Natural killer cell treated with Interleukin-12 subunit alpha and Interleukin-12 subunit beta and Interleukin-15 and Interleukin-18, amount 100 ng/mL, for 72 hours (primary cell): ENCODE measurements around the gene FGF3. TPM values are rescaled to one million over a fixed set of nuclear protein-coding genes. Genes with fewer than 3 reads are reported as not detected.

Source experiments
- ATAC-seq, 2 donors: fragments of 150-1000 bp; cut with Tn5 transposase in 1 of 2; sonication (Bioruptor Pico), chemical (Tn5 transposase) in 1 of 2; 2 replicates each; pipeline ENCODE4 v1.10.0; 2021
- DNase-seq: peaks from one replicate; pipeline ENCODE4 v3.0.0; 2022; ENCODE audit warnings: low spot score
- H3K27ac Mint-ChIP-seq, 2 donors: 1 replicate in 1 of 2; 2 replicates in 1 of 2; pipeline ENCODE4 v1.8.0; 2022; ENCODE audit warnings: mixed read lengths in 2 of 2, mild to moderate bottlenecking in 1 of 2, moderate library complexity in 1 of 2
- H3K27me3 Mint-ChIP-seq, 2 donors: 1 replicate in 1 of 2; 2 replicates in 1 of 2; pipeline ENCODE4 v1.8.0; 2022; ENCODE audit warnings: mixed read lengths in 2 of 2
- H3K36me3 Mint-ChIP-seq: one replicate; pipeline ENCODE4 v1.8.0; 2022; ENCODE audit warnings: mixed read lengths
- H3K4me1 Mint-ChIP-seq, 2 donors: 1 replicate in 1 of 2; 2 replicates in 1 of 2; pipeline ENCODE4 v1.8.0; 2022; ENCODE audit warnings: low read depth in 2 of 2, mixed read lengths in 2 of 2, mild to moderate bottlenecking in 1 of 2
- H3K4me3 Mint-ChIP-seq: one replicate; pipeline ENCODE4 v1.8.0; 2022; ENCODE audit warnings: mixed read lengths
- H3K9me3 Mint-ChIP-seq: 2 replicates; pipeline ENCODE4 v1.8.0; 2022; ENCODE audit warnings: mixed read lengths
- total RNA-seq, 2 donors: library from RNA; stranded (reverse); gene quantifications; one replicate each; pipeline ENCODE4 v1.2.3, GENCODE V29; 2022

Gene FGF3
- not detected for total RNA-seq

DNA sequence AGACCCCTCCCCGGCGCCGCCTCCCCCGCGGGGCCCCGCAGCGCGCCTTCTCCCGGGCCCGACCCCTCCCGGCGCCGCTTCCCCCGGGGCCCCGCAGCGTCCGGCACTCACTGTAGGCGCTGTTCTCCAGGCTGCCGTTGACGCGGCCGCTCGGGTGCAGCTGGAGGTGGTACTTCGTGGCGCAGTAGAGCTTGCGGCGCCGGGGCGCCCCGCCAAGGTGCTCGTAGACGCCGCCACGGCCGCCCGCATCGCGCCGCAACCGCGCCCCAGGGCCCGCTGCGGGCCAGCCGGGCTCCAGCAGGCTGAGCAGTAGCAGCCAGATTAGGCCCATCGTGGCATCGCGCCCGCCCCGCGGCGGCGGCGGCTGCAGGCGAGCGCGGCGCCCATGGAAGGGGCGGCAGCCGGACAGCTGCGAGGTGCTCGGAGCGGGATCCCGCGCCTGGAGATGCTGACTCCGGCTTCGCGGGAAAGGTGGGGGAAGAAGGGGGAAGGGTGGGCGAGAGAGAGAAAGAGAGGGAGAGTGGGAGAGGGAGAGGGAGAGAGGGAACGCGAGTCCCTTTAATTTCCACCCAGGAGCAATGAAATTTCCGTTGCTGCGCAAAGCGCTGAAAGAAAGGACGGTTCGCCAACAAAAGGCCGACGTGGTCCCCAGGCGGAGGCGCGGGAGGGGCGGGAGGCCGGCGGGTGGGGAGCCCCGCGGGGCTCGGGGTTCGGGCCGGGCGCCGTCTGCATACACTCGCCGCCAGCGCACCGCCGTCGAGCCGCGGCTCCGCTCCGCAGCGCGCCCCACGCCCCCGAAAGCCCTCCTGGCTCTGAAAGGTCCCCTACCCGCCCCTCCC lies at the start of gene FGF3:
Gene FGF3, minus strand, starts transcription at position 814 of the 839 bp plus-strand sequence. Its CDS starts 483 bp downstream, at position 331.
- no peak for ATAC-seq
- Mint-ChIP-seq H3K36me3 (no peaks in the 10 kb centered on the region), H3K27ac (no peak within 1 kb of the TSS), H3K27me3 (peaks cover 23 to 31% of the 10 kb centered on the region in 2 donors), H3K4me3 (no peak within 1 kb of the TSS), H3K9me3 (no peaks in the 10 kb centered on the region), H3K4me1 (peaks cover 0 to 4% of the 10 kb centered on the region in 2 donors)
- DNase-seq: no peak

DNA sequence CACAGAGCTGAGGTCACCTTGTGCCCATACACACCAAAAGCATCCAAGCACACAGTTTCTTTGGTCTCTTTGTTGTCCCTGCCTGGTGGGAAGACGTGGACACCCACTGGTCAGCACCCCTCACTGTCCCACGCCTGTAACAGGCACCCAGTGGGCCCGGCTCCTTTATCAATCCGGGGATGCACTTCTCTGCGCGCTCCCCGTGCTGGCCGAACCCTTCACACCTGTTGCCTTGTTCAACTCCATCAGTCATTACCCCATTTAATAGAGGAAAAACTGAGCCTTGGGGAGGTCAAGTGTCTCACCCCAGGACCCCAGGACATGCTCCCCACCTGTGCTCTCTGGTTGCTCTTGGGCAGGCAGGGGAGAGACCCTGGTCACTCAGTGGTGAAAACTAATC lies 49.7 kb upstream of the FGF3 start:
- DNase-seq: no peak
- Mint-ChIP-seq H3K27ac (no peak overlapping the region), H3K27me3 (peaks cover 7 to 21% of the 10 kb centered on the region in 2 donors), H3K4me1 (peaks cover 0 to 3% of the 10 kb centered on the region in 2 donors), H3K9me3 (no peaks in the 10 kb centered on the region), H3K4me3 (no peak overlapping the region), H3K36me3 (no peaks in the 10 kb centered on the region)
- no peak for ATAC-seq

DNA sequence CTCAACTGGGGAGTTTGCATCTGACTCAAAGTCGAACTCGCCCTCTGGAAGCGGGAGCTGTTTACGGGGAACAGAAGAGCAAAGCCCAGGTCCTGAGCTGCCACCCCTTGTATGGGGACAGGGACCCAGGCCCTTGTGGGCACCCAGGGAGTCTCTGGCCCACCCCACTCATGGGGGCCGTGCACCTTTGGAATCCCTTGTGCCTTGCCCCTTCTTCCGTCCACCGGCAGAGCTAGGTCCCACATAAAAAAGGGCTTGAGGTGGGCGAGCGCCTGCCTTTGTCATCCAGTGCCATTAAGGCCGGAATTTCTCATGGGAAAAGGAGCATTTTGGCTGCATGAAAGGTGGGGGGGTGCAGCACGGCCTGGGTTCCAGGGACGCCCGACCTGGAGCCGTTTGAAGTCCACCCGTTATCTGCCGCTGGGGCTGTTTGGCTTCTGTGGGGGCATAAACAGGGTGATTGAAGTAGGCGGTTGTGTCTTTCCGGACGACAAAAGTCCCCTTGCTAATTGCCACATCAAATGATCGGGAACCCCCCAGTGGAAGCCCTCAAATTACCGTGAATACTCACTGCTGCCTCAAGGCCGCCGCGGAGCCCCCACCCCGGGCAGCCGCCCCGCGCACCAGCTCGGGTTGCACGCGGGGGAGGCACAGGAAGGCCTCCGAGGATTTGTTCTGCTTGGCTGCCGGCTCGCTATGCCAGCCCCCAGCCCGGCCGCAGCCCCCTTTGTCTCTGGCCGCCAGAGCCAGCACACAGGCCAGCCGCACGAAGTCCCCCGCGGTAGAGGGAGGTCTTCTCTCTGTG lies 49.0 kb upstream of the FGF3 start:
- ATAC-seq: no peak
- Mint-ChIP-seq H3K4me1 (peaks cover 0 to 3% of the 10 kb centered on the region in 2 donors), H3K4me3 (no peak overlapping the region), H3K27ac (no peak overlapping the region), H3K27me3 (peaks cover 7 to 23% of the 10 kb centered on the region in 2 donors), H3K9me3 (no peaks in the 10 kb centered on the region), H3K36me3 (no peaks in the 10 kb centered on the region)
- no peak for DNase-seq

DNA sequence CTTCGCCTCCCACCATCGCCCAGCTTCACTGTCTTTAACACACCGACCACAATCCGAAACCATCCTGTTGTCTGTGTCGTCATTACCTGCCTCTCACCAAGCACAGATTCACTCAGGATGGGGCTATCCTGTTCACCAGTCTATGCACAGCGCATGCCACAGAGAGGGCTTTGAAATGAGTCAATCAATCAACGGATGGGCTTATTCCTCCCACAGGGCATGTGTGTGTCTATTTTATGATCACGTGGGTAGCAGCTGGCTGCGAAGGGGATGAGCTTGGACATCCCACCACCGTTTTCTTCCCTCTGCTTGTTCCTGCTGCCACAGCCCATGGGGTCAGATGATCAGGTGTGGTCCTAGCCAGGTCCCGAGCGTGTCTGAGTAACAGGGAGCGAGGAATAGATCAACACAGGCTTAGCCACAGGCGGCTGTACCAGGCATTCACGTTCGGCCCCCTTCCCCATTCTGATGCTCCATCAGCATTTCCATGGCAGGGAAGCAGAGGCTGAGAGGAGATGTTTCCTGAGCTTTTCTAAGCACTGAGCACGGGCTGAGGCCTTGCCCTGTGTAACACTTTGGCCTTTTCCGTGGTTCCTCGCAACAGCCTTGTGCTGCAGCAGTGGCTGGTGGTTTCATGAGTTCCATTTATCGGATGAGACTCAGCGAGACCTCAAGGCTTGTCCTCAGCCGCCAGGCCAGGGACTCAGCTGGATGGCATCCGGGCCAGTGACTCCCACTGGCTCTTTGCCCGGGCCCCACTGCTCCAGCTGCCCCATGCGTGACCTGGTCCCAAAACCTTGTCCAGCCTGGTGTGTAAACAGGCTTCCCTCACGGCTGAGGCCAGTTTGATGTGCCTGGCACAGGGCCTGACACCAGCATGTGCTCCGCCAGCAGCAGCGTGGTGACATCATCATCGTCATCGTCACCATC lies 48.1 kb upstream of the FGF3 start:
- Mint-ChIP-seq H3K27me3 (peaks cover 7 to 23% of the 10 kb centered on the region in 2 donors), H3K9me3 (no peaks in the 10 kb centered on the region), H3K27ac (no peak overlapping the region), H3K4me1 (no peaks in the 10 kb centered on the region), H3K4me3 (no peak overlapping the region), H3K36me3 (no peaks in the 10 kb centered on the region)
- ATAC-seq (no peak), DNase-seq (no peak)

DNA sequence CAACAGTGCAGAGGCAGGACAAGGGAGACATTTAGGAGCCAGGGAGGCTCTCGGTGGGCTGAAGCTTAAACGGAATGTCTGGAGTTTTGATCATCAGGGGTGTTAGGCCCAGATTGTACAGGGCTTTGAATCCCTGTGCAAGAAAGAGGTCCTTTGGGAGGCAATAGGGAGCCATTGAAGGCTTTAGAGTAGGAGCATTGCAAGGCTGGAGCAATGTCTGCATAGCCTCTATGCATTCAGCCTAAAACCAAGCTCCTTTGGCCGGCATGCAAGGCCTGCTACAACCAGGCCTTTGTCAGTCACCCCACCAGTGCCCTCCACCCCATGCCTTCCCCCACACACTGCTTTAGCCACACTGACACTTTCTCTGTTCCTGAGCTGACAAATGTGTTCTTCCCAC lies 47.4 kb upstream of the FGF3 start:
- H3K9me3 Mint-ChIP-seq: no peaks in the 10 kb centered on the region
- H3K4me3 Mint-ChIP-seq: no peak overlapping the region
- peaks cover 9 to 27% of the 10 kb centered on the region in 2 donors for H3K27me3 Mint-ChIP-seq
- no peak overlapping the region for H3K27ac Mint-ChIP-seq
- DNase-seq (no peak), ATAC-seq (no peak)
- H3K36me3 Mint-ChIP-seq: no peaks in the 10 kb centered on the region
- no peaks in the 10 kb centered on the region for H3K4me1 Mint-ChIP-seq

DNA sequence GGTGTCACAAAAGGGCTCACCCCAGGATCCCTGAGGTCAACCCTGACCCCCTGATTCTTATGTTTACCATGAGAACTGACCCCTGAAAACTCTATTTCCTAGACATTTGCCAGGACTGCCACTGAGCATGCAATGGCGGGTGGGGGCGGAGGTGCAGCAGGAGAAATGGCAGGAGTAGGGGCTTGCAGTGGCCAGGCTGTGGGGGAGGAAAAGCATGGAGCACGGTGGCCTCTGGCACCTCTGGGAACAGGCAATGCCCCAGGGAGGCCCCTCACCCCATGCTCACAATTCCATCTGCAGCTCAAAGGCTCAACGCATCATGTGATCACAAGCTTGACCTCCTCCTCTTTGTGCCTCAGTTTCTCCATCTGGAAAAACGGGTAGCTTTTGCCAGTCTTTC lies 46.5 kb upstream of the FGF3 start:
- H3K9me3 Mint-ChIP-seq: no peaks in the 10 kb centered on the region
- no peak overlapping the region for H3K4me3 Mint-ChIP-seq
- H3K4me1 Mint-ChIP-seq: no peaks in the 10 kb centered on the region
- no peaks in the 10 kb centered on the region for H3K36me3 Mint-ChIP-seq
- no peak for ATAC-seq
- no peak for DNase-seq
- no peak overlapping the region for H3K27ac Mint-ChIP-seq
- H3K27me3 Mint-ChIP-seq: peaks cover 12 to 31% of the 10 kb centered on the region in 2 donors

DNA sequence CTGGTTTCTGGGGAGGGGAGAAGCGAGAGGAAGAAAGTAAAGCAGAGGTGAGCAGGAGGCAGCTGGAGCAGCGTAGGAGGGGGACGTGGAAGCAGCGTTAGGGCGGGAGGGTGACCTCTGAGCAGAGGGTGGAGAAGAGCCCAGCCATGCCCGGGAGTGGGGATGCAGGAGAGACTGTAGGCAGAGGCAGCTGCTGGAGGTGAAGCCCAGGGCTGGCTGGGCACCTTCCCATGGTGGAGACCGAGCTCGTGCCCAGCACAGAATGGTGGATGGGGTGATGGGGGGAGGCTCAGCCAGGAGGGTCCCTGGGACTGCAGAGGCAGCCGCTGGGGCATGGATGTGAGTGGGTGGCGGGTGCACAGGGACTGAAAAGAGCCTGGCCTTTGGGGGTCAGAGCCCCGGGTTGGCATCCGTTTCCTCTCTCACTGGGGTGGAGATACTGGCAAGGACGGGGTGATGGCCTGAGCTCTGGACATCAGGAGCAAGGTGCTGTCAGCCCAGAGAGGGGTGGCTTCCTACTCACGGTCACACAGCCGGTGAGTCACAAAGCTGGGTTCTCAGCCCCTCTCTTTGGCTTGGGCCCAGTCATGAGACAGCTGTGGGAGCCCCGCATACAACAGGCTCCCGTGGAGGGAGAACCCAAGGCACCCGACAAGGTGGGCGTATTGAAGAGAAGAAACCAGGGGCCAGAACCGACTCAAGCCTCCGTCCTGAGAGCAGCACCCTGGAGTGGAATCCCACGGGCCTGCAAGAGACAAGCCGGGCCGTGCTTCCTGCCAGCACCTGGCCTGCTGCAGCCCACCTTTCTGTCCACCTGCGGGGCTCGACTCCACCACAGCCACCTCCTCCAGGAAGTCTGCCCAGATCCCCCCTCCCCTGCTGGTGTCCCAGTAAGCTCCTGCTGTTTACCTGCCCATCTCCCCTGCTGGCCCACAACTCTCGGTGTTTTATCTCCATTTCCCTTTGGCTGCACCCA lies 45.8 kb upstream of the FGF3 start:
- no peaks in the 10 kb centered on the region for H3K36me3 Mint-ChIP-seq
- no peaks in the 10 kb centered on the region for H3K9me3 Mint-ChIP-seq
- H3K27ac Mint-ChIP-seq: no peak overlapping the region
- peaks cover 12 to 31% of the 10 kb centered on the region in 2 donors for H3K27me3 Mint-ChIP-seq
- no peaks in the 10 kb centered on the region for H3K4me1 Mint-ChIP-seq
- peak in 1 of 2 donors; percentile 18 for ATAC-seq
- no peak overlapping the region for H3K4me3 Mint-ChIP-seq
- DNase-seq: no peak

DNA sequence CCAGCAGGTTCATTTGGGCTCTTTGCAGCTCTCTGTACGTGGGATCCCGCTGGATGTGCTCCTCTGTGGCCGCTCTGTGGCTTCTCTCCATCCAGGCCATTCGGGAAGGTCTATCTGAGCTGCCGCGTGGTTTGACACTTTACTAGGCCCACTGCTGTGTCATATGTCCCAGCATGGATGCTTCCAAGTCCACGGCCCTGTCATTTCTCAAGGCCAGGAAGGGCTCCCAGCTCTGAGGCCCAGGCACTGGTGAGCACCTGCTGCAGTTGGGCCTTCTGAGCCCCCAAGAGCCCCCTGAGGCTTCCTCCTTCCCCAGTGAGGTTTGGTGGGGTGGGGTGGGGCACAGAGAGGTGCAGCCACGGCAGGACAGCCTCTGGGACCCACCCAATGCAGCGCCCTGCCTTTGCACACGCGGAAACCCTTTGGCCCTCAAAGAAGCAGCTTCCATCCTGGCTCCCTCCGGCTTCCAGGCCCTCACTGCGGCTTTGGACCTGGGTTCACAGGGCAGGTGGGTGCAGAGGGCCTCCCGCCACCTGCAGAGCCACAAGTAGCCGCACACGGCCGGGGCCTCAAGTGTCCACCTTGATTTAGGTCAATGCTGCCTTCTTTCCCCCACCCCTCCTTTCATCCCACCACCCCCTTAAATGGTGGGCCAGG lies 44.5 kb upstream of the FGF3 start:
- ATAC-seq (no peak), DNase-seq (no peak)
- Mint-ChIP-seq H3K27ac (no peak overlapping the region), H3K27me3 (peaks cover 18 to 27% of the 10 kb centered on the region in 2 donors), H3K9me3 (no peaks in the 10 kb centered on the region), H3K36me3 (no peaks in the 10 kb centered on the region), H3K4me3 (no peak overlapping the region), H3K4me1 (no peaks in the 10 kb centered on the region)

DNA sequence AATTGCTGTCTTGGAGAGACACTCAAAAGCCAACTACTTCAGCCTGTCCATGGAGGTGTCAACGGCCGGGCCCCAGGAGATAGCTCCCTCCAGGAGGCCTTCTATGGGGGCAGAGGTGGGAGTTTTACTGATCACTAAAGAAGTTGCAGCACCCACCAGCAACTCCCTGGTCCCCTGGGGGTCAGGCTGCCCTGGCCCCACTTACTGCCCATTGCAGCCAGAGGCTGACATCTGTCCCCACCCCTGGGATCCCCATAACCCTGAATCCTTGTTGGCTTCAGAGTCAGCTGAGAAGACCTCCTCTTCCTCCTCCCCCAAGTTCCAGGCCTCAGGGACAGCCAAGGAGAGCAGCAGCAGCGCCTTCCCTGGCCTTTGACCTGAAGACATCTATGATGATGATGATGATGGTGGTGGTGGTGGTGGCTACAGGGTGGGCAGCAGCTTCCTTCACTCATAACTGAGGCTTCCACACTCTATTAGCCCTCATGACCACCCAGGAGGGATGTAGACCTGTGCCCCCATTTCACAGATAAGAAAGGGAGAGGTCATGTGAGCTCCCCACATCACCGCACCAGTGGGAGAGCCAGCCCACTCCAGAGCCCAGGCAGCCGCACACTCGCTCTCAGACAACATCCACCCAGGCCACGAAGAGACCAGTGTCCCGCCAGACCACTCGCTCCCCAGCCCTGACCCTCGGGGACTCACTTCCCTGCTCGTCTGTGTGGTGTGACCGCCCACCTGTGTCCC lies 43.8 kb upstream of the FGF3 start:
- Mint-ChIP-seq H3K27me3 (peaks cover 18 to 25% of the 10 kb centered on the region in 2 donors), H3K4me1 (no peaks in the 10 kb centered on the region), H3K4me3 (no peak overlapping the region), H3K36me3 (no peaks in the 10 kb centered on the region), H3K9me3 (no peaks in the 10 kb centered on the region), H3K27ac (no peak overlapping the region)
- ATAC-seq (no peak), DNase-seq (no peak)

DNA sequence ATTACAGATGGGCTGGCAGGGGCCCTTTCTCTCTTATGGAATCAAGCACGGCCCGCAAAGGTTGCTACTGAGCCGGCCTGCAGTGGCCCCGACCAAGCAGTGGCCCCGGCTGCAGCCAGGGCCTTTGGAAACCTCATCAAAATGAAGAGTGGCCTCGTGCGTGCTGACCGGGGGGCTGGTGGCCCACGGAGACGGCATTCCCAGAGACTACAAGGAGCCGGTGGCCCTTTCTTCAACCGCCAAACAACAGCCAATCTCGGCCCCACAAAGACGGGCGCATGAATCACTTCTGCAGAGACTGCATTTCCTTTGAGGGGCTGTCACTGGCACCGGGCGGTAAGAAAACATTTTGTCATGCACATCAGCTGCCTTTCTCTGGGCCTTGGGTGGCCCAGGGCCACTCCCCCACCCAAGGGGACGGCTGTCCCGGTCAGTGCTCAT lies 43.1 kb upstream of the FGF3 start:
- no peak overlapping the region for H3K4me3 Mint-ChIP-seq
- no peaks in the 10 kb centered on the region for H3K9me3 Mint-ChIP-seq
- no peaks in the 10 kb centered on the region for H3K4me1 Mint-ChIP-seq
- H3K36me3 Mint-ChIP-seq: no peaks in the 10 kb centered on the region
- no peak for DNase-seq
- no peak for ATAC-seq
- H3K27ac Mint-ChIP-seq: no peak overlapping the region
- peaks cover 24 to 28% of the 10 kb centered on the region in 2 donors for H3K27me3 Mint-ChIP-seq

DNA sequence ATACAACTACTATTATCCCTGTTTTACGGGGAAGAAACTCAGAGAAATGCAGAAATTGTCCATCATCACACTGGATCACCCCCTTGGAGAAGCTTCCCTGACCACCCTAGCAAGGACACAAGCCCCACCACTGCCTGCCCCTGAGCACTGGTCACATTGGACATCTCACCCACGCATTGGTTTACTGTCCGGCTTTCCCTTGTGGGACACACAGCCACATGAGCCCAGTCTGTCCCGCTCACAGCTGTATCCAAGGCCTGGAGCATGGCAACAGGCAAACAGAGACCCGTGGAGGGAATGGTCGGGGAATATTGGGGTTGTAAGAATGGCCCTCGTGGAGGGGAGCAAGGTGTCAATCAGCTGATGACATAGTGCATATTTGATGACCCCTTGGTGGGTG lies 42.7 kb upstream of the FGF3 start:
- H3K4me1 Mint-ChIP-seq: no peaks in the 10 kb centered on the region
- no peak overlapping the region for H3K27ac Mint-ChIP-seq

More for the DNA sequence above, 42.7 kb upstream of the FGF3 start:
- Mint-ChIP-seq H3K4me3 (no peak overlapping the region), H3K9me3 (no peaks in the 10 kb centered on the region), H3K36me3 (no peaks in the 10 kb centered on the region), H3K27me3 (peaks cover 24 to 29% of the 10 kb centered on the region in 2 donors)
- DNase-seq: no peak
- no peak for ATAC-seq
